IMR-90 (cell line): ENCODE results near the gene MAP3K9. TPM values are rescaled to one million over a fixed set of nuclear protein-coding genes. Genes with fewer than 3 reads are reported as not detected.

ENCODE experiments used
- ATAC-seq: fragments of 200-7000 bp; cut with Tn5 transposase; 2 replicates; pipeline ENCODE4 v1.9.1; 2020; ENCODE audit warnings: low read depth, mild to moderate bottlenecking, moderate library complexity
- BruUV-seq: library from RNA; stranded (reverse); fragments of 400-500 nt; replicated peaks from 2 replicates; lab custom pipeline; 2021; lab: Mats Ljungman, UMichigan
- CTCF ChIA-PET: fragments of 300-600 bp; formaldehyde crosslinking; extraction: SDS; loops from one replicate; lab custom pipeline; 2021; ENCODE audit warnings: antibody characterized with exemption; lab: Yijun Ruan, JAX
- POLR2A ChIA-PET: fragments of 300-600 bp; sonication (Branson Sonifier 250); formaldehyde crosslinking; loops from one replicate; lab custom pipeline; 2022; ENCODE audit warnings: antibody characterized with exemption; ENCODE audit not compliant: unreplicated experiment; lab: Charles Lee
- DNase-seq: peaks from one replicate; pipeline ENCODE4 v3.0.0; 2013
- H2AFZ ChIP-seq: replicated peaks from 2 replicates; pipeline ENCODE3; 2013; ENCODE audit warnings: low read length, mild to moderate bottlenecking; ENCODE audit not compliant: poor library complexity
- H2AK5ac ChIP-seq: 2 replicates; pipeline ENCODE4 v1.6.1; 2013; ENCODE audit warnings: low read depth, low read length, inconsistent platforms
- H2AK9ac ChIP-seq: replicated peaks from 2 replicates; pipeline ENCODE3; 2013; ENCODE audit warnings: mild to moderate bottlenecking, low read depth, low read length, moderate library complexity; ENCODE audit not compliant: poor library complexity
- H2BK120ac ChIP-seq: 2 replicates; pipeline ENCODE4 v1.6.1; 2013; ENCODE audit warnings: low read depth, low read length, inconsistent platforms
- H2BK15ac ChIP-seq: 3 replicates; pipeline ENCODE4 v1.6.1; 2013; ENCODE audit warnings: low read depth, low read length, inconsistent platforms
- H2BK20ac ChIP-seq: 2 replicates; pipeline ENCODE4 v1.6.1; 2013; ENCODE audit warnings: low read depth, mild to moderate bottlenecking, inconsistent platforms, low read length, moderate library complexity
- H2BK5ac ChIP-seq: 2 replicates; pipeline ENCODE4 v1.6.1; 2013; ENCODE audit warnings: mild to moderate bottlenecking, low read depth, low read length, inconsistent platforms; ENCODE audit not compliant: poor library complexity, severe bottlenecking
- H3K14ac ChIP-seq: replicated peaks from 2 replicates; pipeline ENCODE4 v1.6.1; 2013; ENCODE audit warnings: low read depth, low read length, inconsistent platforms
- H3K18ac ChIP-seq: 2 replicates; pipeline ENCODE4 v1.6.1; 2013; ENCODE audit warnings: low read depth, low read length, control low read depth
- H3K23ac ChIP-seq: 2 replicates; pipeline ENCODE4 v1.6.1; 2013; ENCODE audit warnings: low read depth, low read length, inconsistent platforms
- H3K27ac ChIP-seq: 2 replicates; pipeline ENCODE4 v1.5.1; 2013; ENCODE audit warnings: mild to moderate bottlenecking, control low read depth, low read length; ENCODE audit not compliant: insufficient read depth
- H3K27me3 ChIP-seq: 2 replicates; pipeline ENCODE4 v1.6.1; 2013; ENCODE audit warnings: low read length; ENCODE audit not compliant: control insufficient read depth, insufficient read depth
- H3K36me3 ChIP-seq: 2 replicates; pipeline ENCODE4 v1.6.1; 2013; ENCODE audit warnings: low read length, mixed read lengths; ENCODE audit not compliant: control insufficient read depth, insufficient read depth
- H3K4ac ChIP-seq: 2 replicates; pipeline ENCODE4 v1.6.1; 2013; ENCODE audit warnings: low read depth, low read length, inconsistent platforms
- H3K4me1 ChIP-seq: 2 replicates; pipeline ENCODE4 v1.6.1; 2013; ENCODE audit warnings: low read length, mixed read lengths; ENCODE audit not compliant: control insufficient read depth, insufficient read depth
- H3K4me2 ChIP-seq: 2 replicates; pipeline ENCODE4 v1.6.1; 2013; ENCODE audit warnings: low read depth, mild to moderate bottlenecking, control low read depth, low read length, moderate library complexity
- H3K4me3 ChIP-seq: 2 replicates; pipeline ENCODE4 v1.5.1; 2013; ENCODE audit warnings: low read depth, mild to moderate bottlenecking, control low read depth, low read length, moderate library complexity; ENCODE audit not compliant: insufficient read depth
- H3K56ac ChIP-seq: 2 replicates; pipeline ENCODE4 v1.6.1; 2013; ENCODE audit warnings: low read length, inconsistent platforms; ENCODE audit not compliant: insufficient read depth; ENCODE audit errors: extremely low read depth
- H3K79me1 ChIP-seq, 2 experiments: 2 replicates each; pipeline ENCODE4 v1.6.1; 2013; ENCODE audit warnings: low read length in 2 of 2, inconsistent platforms in 1 of 2, low read depth in 1 of 2
- H3K9ac ChIP-seq: 2 replicates; pipeline ENCODE4 v1.6.1; 2013; ENCODE audit warnings: low read depth, low read length, control low read depth
- H3K9me1 ChIP-seq: 2 replicates; pipeline ENCODE4 v1.6.1; 2013; ENCODE audit warnings: low read length, inconsistent platforms; ENCODE audit not compliant: insufficient read depth
- H3K9me3 ChIP-seq: 2 replicates; pipeline ENCODE4 v1.6.1; 2013; ENCODE audit warnings: low read length; ENCODE audit not compliant: control insufficient read depth, insufficient read depth
- H4K20me1 ChIP-seq: 2 replicates; pipeline ENCODE4 v1.6.1; 2013; ENCODE audit warnings: low read length, inconsistent platforms; ENCODE audit not compliant: insufficient read depth
- H4K5ac ChIP-seq: 2 replicates; pipeline ENCODE4 v1.6.1; 2013; ENCODE audit warnings: mild to moderate bottlenecking, low read depth, low read length, control low read depth
- H4K8ac ChIP-seq, 2 experiments: 2 replicates each; pipeline ENCODE4 v1.6.1; 2013; ENCODE audit warnings: low read depth in 2 of 2, low read length in 2 of 2, control low read depth in 1 of 2, inconsistent platforms in 1 of 2
- H4K91ac ChIP-seq: 2 replicates; pipeline ENCODE4 v1.6.1; 2013; ENCODE audit warnings: low read depth, low read length, inconsistent platforms; ENCODE audit not compliant: insufficient read depth
- BHLHE40 ChIP-seq: fragments of 150-350 bp; IDR thresholded peaks from 2 replicates; pipeline ENCODE4 v1.6.1; 2016; ENCODE audit warnings: mild to moderate bottlenecking, low read depth, low read length
- CEBPB ChIP-seq: IDR thresholded peaks from 2 replicates; pipeline ENCODE4 v1.6.1; 2012; ENCODE audit warnings: low read depth, low read length, improper control_type of control experiment
- CHD1 ChIP-seq: IDR thresholded peaks from 2 replicates; pipeline ENCODE4 v1.6.1; 2012; ENCODE audit warnings: low read depth, low read length, improper control_type of control experiment
- CTCF ChIP-seq: conservative IDR thresholded peaks from 2 replicates; pipeline ENCODE4 v1.5.1; 2012; ENCODE audit warnings: mild to moderate bottlenecking, low read depth, low read length, improper control_type of control experiment
- ELK1 ChIP-seq: fragments of 150-350 bp; IDR thresholded peaks from 2 replicates; pipeline ENCODE4 v1.6.1; 2016; ENCODE audit warnings: low read depth, mild to moderate bottlenecking, low read length, moderate library complexity, borderline replicate concordance
- FOS ChIP-seq: fragments of 150-350 bp; IDR thresholded peaks from 2 replicates; pipeline ENCODE4 v1.6.1; 2016; ENCODE audit warnings: low read depth, low read length
- MAFK ChIP-seq: IDR thresholded peaks from 2 replicates; pipeline ENCODE4 v1.6.1; 2012; ENCODE audit warnings: low read depth, low read length, improper control_type of control experiment
- MAZ ChIP-seq: IDR thresholded peaks from 2 replicates; pipeline ENCODE4 v1.6.1; 2012; ENCODE audit warnings: low read depth, mild to moderate bottlenecking, low read length, improper control_type of control experiment, moderate library complexity, borderline replicate concordance
- MXI1 ChIP-seq: IDR thresholded peaks from 2 replicates; pipeline ENCODE4 v1.6.1; 2012; ENCODE audit warnings: low read depth, mild to moderate bottlenecking, low read length, moderate library complexity, borderline replicate concordance
- NFE2L2 ChIP-seq: fragments of 150-350 bp; IDR thresholded peaks from 2 replicates; pipeline ENCODE4 v1.6.1; 2016; ENCODE audit warnings: low read depth, mild to moderate bottlenecking, low read length
- POLR2A ChIP-seq: IDR thresholded peaks from 2 replicates; pipeline ENCODE4 v1.6.1; 2012; ENCODE audit warnings: mild to moderate bottlenecking, low read depth, low read length
- RAD21 ChIP-seq: IDR thresholded peaks from 2 replicates; pipeline ENCODE4 v1.6.1; 2012; ENCODE audit warnings: low read length, improper control_type of control experiment
- RCOR1 ChIP-seq: IDR thresholded peaks from 2 replicates; pipeline ENCODE4 v1.6.1; 2012; ENCODE audit warnings: mild to moderate bottlenecking, low read length, improper control_type of control experiment; ENCODE audit not compliant: insufficient replicate concordance
- RFX5 ChIP-seq: IDR thresholded peaks from 2 replicates; pipeline ENCODE4 v1.8.0; 2012; ENCODE audit warnings: low read depth, mild to moderate bottlenecking, low read length, moderate library complexity
- SMC3 ChIP-seq: fragments of 150-350 bp; IDR thresholded peaks from 2 replicates; pipeline ENCODE4 v1.6.1; 2016; ENCODE audit warnings: low read depth, mild to moderate bottlenecking, antibody characterized with exemption, low read length, moderate library complexity
- USF2 ChIP-seq: fragments of 150-350 bp; IDR thresholded peaks from 2 replicates; pipeline ENCODE4 v1.6.1; 2017; ENCODE audit warnings: mild to moderate bottlenecking, antibody characterized with exemption, low read length, low read depth
- WGBS, 2 experiments: methylation state at CpG; one replicate each; pipeline versions ENCODE4 v1.1.5 to v1.1.7; 2013; ENCODE audit warnings: missing lambda C conversion rate in 2 of 2; ENCODE audit not compliant: insufficient read length in 1 of 2; ENCODE audit errors: extremely low coverage in 2 of 2; 5-methylcytosine and 5-hydroxymethylcytosine counted together
- dilution Hi-C: fragments of 300-500 bp; cut with HindIII; formaldehyde crosslinking; loops from one replicate; pipeline ENCODE4 v1.14.3; 2018; ENCODE audit warnings: low sequenced_read_pairs; ENCODE audit not compliant: unreplicated experiment
- in situ Hi-C: fragments of 300-500 bp; cut with MboI; formaldehyde crosslinking; loops from 3 replicates; pipeline ENCODE4 v1.14.3; 2019; ENCODE audit warnings: low sequenced_read_pairs, inconsistent platforms, mixed read lengths
- intact Hi-C: fragments of 100-400 bp; cut with micrococcal nuclease; formaldehyde crosslinking; loops from 2 replicates; pipeline ENCODE4 v1.10.0; 2022
- polyA plus RNA-seq, 3 experiments: library from polyadenylated mRNA; depleted of rRNA; stranded (reverse); fragments of >200 nt; gene quantifications; 2 replicates each; pipeline ENCODE4 v1.2.3, GENCODE V29; 2012; ENCODE audit warnings: low replicate concordance in 1 of 3
- total RNA-seq: library from RNA; depleted of rRNA; stranded (reverse); fragments of >200 nt; gene quantifications from 2 replicates; pipeline ENCODE4 v1.2.3, GENCODE V29; 2012

MAP3K9 gene
- total and polyA plus RNA-seq, 2 of the 4 experiments (the other 2 are of a cell fraction), result 0.17 to 0.18 TPM

- Histone ChIP-seq H3K9ac (no peak overlapping the region), H3K4me1 (peaks cover 2% of the 10 kb centered on the region; the same call in 1 of the 2 replicates), H4K20me1 (no peaks in the 10 kb centered on the region), H2AK5ac (no peak overlapping the region), H3K9me1 (no peaks in the 10 kb centered on the region), H2BK5ac (no peak overlapping the region), H4K91ac (no peak overlapping the region), H3K23ac (no peak overlapping the region), H2AFZ (no peak overlapping the region), H3K56ac (no peak overlapping the region), H3K4ac (no peak overlapping the region), H3K14ac (no peak overlapping the region), H3K9me3 (no peaks in the 10 kb centered on the region), H3K79me1 (no peaks in the 10 kb centered on the region), H3K36me3 (no peaks in the 10 kb centered on the region), H3K18ac (no peak overlapping the region), H3K4me3 (no peak overlapping the region), H2BK20ac (no peak overlapping the region), H4K8ac (no peak overlapping the region), H4K5ac (no peak overlapping the region), H2AK9ac (no peak overlapping the region), H3K27ac (no peak overlapping the region), H2BK120ac (no peak overlapping the region), H3K4me2 (no peak overlapping the region), H3K27me3 (peaks cover 3% of the 10 kb centered on the region), H2BK15ac (no peak overlapping the region)
- intact Hi-C loops, result no loop called here
- dilution Hi-C loops, result no loop called here
- BruUV-seq, result no TSS peak
- in situ Hi-C loops, result no loop called here
- ChIA-PET CTCF (no interaction called here), POLR2A (no interaction called here)
- ATAC-seq (no peak), DNase-seq (no peak)
- no CpG with 5 or more reads among the region's 2 CpGs for WGBS, 2 experiments
- TF ChIP-seq CEBPB (no peak), NFE2L2 (no peak), USF2 (no peak), CTCF (no peak), MAZ (no peak), BHLHE40 (no peak), MAFK (no peak), RAD21 (no peak), MXI1 (no peak), RCOR1 (no peak), FOS (no peak), SMC3 (no peak), CHD1 (no peak), POLR2A (no peak), RFX5 (no peak), ELK1 (no peak)
Observed at GRCh38 chr14:70784886-70785285, 24.4 kb downstream of the MAP3K9 start.
